H1 (cell line): ENCODE results near the gene UPF1. TPM values are rescaled to one million over a fixed set of nuclear protein-coding genes. Genes with fewer than 3 reads are reported as not detected.
A peak's percentile ranks its signal among the peaks of the same experiment; 100 is the strongest.

Source experiments
- CTCF ChIA-PET: fragments of 300-600 bp; sonication (Branson Sonifier 250); formaldehyde crosslinking; loops from one replicate; lab custom pipeline; 2021; ENCODE audit not compliant: partially characterized antibody; lab: Charles Lee
- POLR2A ChIA-PET: fragments of 300-600 bp; sonication (Branson Sonifier 250); formaldehyde crosslinking; loops from one replicate; lab custom pipeline; 2021; ENCODE audit warnings: inconsistent platforms; ENCODE audit not compliant: partially characterized antibody; lab: Charles Lee
- DNase-seq, 2 experiments: peaks; one replicate each; pipeline versions ENCODE4 v3.0.0 to v3.0.0-alpha.2; 2010 to 2022; ENCODE audit warnings: low spot score in 2 of 2, low read depth in 1 of 2, mixed read lengths in 1 of 2
- FAIRE-seq: peaks from 2 replicates; lab custom pipeline; 2011; peaks lifted over from hg19 to GRCh38; lab: Jason Lieb, UNC
- H2AFZ ChIP-seq: 2 replicates; pipeline ENCODE4 v1.8.1; 2012; ENCODE audit warnings: low read length, inconsistent platforms
- H2AK5ac ChIP-seq: 2 replicates; pipeline ENCODE4 v1.6.1; 2013; ENCODE audit warnings: low read depth, low read length
- H2BK120ac ChIP-seq: replicated peaks from 2 replicates; pipeline ENCODE3; 2013; ENCODE audit warnings: low read depth, low read length, inconsistent platforms
- H2BK12ac ChIP-seq: 2 replicates; pipeline ENCODE4 v1.6.1; 2013; ENCODE audit warnings: low read depth, low read length
- H2BK15ac ChIP-seq: 2 replicates; pipeline ENCODE4 v1.6.1; 2013; ENCODE audit warnings: low read length
- H2BK20ac ChIP-seq: 2 replicates; pipeline ENCODE4 v1.6.1; 2013; ENCODE audit warnings: low read length
- H2BK5ac ChIP-seq: 2 replicates; pipeline ENCODE4 v1.6.1; 2013; ENCODE audit warnings: low read depth, low read length
- H3K14ac ChIP-seq: 2 replicates; pipeline ENCODE4 v1.6.1; 2013; ENCODE audit warnings: inconsistent platforms; ENCODE audit not compliant: insufficient read length
- H3K18ac ChIP-seq: 2 replicates; pipeline ENCODE4 v1.6.1; 2013; ENCODE audit warnings: low read length; ENCODE audit errors: extremely low read depth
- H3K23ac ChIP-seq: 2 replicates; pipeline ENCODE4 v1.6.1; 2013; ENCODE audit warnings: inconsistent platforms; ENCODE audit not compliant: insufficient read length
- H3K23me2 ChIP-seq: 2 replicates; pipeline ENCODE4 v1.6.1; 2013; ENCODE audit warnings: low read depth, low read length
- H3K27ac ChIP-seq: 2 replicates; pipeline ENCODE4 v1.6.1; 2011; ENCODE audit warnings: low read depth, low read length, inconsistent platforms
- H3K27me3 ChIP-seq, 4 experiments: replicated peaks in 1 of 4; 1 replicate in 1 of 4; 2 replicates in 3 of 4; pipeline versions ENCODE4 v1.6.1 to v1.8.1; 2011 to 2013; ENCODE audit warnings: low read length in 3 of 4, mild to moderate bottlenecking in 3 of 4, inconsistent platforms in 2 of 4, mixed read lengths in 2 of 4, moderate library complexity in 1 of 4; ENCODE audit not compliant: control insufficient read depth in 3 of 4, insufficient read depth in 3 of 4; ENCODE audit errors: extremely low read depth in 1 of 4
- H3K36me3 ChIP-seq, 4 experiments: 2 replicates each; pipeline versions ENCODE4 v1.6.1 to v1.8.1; 2011 to 2013; ENCODE audit warnings: mild to moderate bottlenecking in 4 of 4, low read length in 3 of 4, moderate library complexity in 2 of 4, control low read depth in 1 of 4, inconsistent platforms in 1 of 4; ENCODE audit not compliant: insufficient read depth in 4 of 4, control insufficient read depth in 2 of 4
- H3K4ac ChIP-seq: replicated peaks from 2 replicates; pipeline ENCODE3; 2013; ENCODE audit warnings: low read length, low read depth, mixed read lengths, inconsistent platforms; ENCODE audit not compliant: insufficient read length
- H3K4me1 ChIP-seq, 4 experiments: replicated peaks in 1 of 4; 1 replicate in 1 of 4; 2 replicates in 3 of 4; pipeline versions ENCODE4 v1.6.1 to v1.8.1; 2011 to 2013; ENCODE audit warnings: low read length in 3 of 4, inconsistent platforms in 2 of 4, mixed read lengths in 1 of 4; ENCODE audit not compliant: insufficient read depth in 4 of 4, control insufficient read depth in 3 of 4
- H3K4me2 ChIP-seq, 2 experiments: 2 replicates each; pipeline versions ENCODE4 v1.6.1 to v1.8.1; 2011 to 2013; ENCODE audit warnings: low read depth in 2 of 2, low read length in 2 of 2, control low read depth in 1 of 2, inconsistent platforms in 1 of 2, mild to moderate bottlenecking in 1 of 2; ENCODE audit not compliant: insufficient read depth in 1 of 2
- H3K4me3 ChIP-seq, 4 experiments: fragments of 200-600, 300-600 bp in 1 of 4; sonication (generic), shearing (Covaris generic), sonication (Bioruptor Twin) in 1 of 4; 2 replicates each; pipeline versions ENCODE4 v1.5.1 to v1.8.1; 2011 to 2016; ENCODE audit warnings: low read length in 4 of 4, low read depth in 3 of 4, control low read depth in 2 of 4, inconsistent platforms in 2 of 4, mild to moderate bottlenecking in 2 of 4, mixed read lengths in 1 of 4, moderate library complexity in 1 of 4; ENCODE audit not compliant: insufficient read depth in 2 of 4; ENCODE audit errors: extremely low read depth in 1 of 4
- H3K56ac ChIP-seq: replicated peaks from 2 replicates; pipeline ENCODE3; 2013; ENCODE audit warnings: low read depth, mild to moderate bottlenecking, mixed read lengths, low read length, inconsistent platforms; ENCODE audit not compliant: insufficient read length
- H3K79me1 ChIP-seq: 2 replicates; pipeline ENCODE4 v1.6.1; 2013; ENCODE audit warnings: low read depth, low read length, control low read depth
- H3K79me2 ChIP-seq, 2 experiments: 2 replicates each; pipeline versions ENCODE4 v1.6.1 to v1.8.1; 2012 to 2013; ENCODE audit warnings: low read length in 2 of 2, mild to moderate bottlenecking in 2 of 2, inconsistent platforms in 1 of 2; ENCODE audit not compliant: insufficient read depth in 2 of 2, control insufficient read depth in 1 of 2
- H3K9ac ChIP-seq, 4 experiments: replicated peaks in 1 of 4; 1 replicate in 1 of 4; 2 replicates in 3 of 4; pipeline versions ENCODE4 v1.6.1 to v1.8.1; 2011 to 2013; ENCODE audit warnings: low read depth in 3 of 4, low read length in 3 of 4, control low read depth in 2 of 4, mild to moderate bottlenecking in 2 of 4, moderate library complexity in 2 of 4, inconsistent platforms in 1 of 4; ENCODE audit errors: extremely low read depth in 1 of 4
- H3K9me3 ChIP-seq, 2 experiments: 2 replicates each; pipeline versions ENCODE4 v1.6.1 to v1.8.1; 2012 to 2013; ENCODE audit warnings: mild to moderate bottlenecking in 2 of 2, moderate library complexity in 2 of 2, control low read depth in 1 of 2, inconsistent platforms in 1 of 2, low read depth in 1 of 2, low read length in 1 of 2, mixed read lengths in 1 of 2; ENCODE audit not compliant: insufficient read depth in 2 of 2
- H4K20me1 ChIP-seq, 2 experiments: replicated peaks in 1 of 2; 2 replicates each; pipeline versions ENCODE3 to v1.8.1; 2011 to 2013; ENCODE audit warnings: inconsistent platforms in 2 of 2, low read length in 2 of 2, mild to moderate bottlenecking in 1 of 2; ENCODE audit not compliant: insufficient read depth in 2 of 2, control insufficient read depth in 1 of 2
- H4K5ac ChIP-seq: 2 replicates; pipeline ENCODE4 v1.6.1; 2013; ENCODE audit warnings: low read length, low read depth, mixed read lengths, inconsistent platforms; ENCODE audit not compliant: insufficient read length
- H4K8ac ChIP-seq: 2 replicates; pipeline ENCODE4 v1.8.0; 2013; ENCODE audit warnings: mild to moderate bottlenecking, moderate library complexity, low read length, inconsistent platforms; ENCODE audit not compliant: insufficient read depth; ENCODE audit errors: extremely low read depth
- H4K91ac ChIP-seq: replicated peaks from 2 replicates; pipeline ENCODE3; 2013; ENCODE audit warnings: low read length, mixed read lengths, inconsistent platforms; ENCODE audit not compliant: insufficient read length
- CBX5 ChIP-seq: fragments of 300-800, 300-1000 bp; sonication (generic); IDR thresholded peaks from 2 replicates; pipeline ENCODE4 v1.7.1; 2016; ENCODE audit warnings: antibody characterized with exemption, low read length, low read depth
- E2F6 ChIP-seq: IDR thresholded peaks from 2 replicates; pipeline ENCODE4 v1.6.1; 2012; ENCODE audit warnings: inconsistent platforms
- HDAC6 ChIP-seq: IDR thresholded peaks from one replicate; pipeline ENCODE4 v1.7.1; 2012; ENCODE audit warnings: low read depth, mild to moderate bottlenecking, inconsistent platforms, low read length, moderate library complexity
- SAP30 ChIP-seq: fragments of 300-600 bp; sonication (generic); IDR thresholded peaks from 2 replicates; pipeline ENCODE4 v1.7.1; 2012; ENCODE audit warnings: low read length, moderate library complexity, mild to moderate bottlenecking, inconsistent platforms; ENCODE audit not compliant: insufficient read depth, insufficient replicate concordance
- SIX5 ChIP-seq: IDR thresholded peaks from 2 replicates; pipeline ENCODE4 v1.6.1; 2011; ENCODE audit warnings: mild to moderate bottlenecking, low read depth, low read length
- SUZ12 ChIP-seq: fragments of 200-600 bp; sonication (generic); IDR thresholded peaks from 2 replicates; pipeline ENCODE4 v1.6.1; 2012; ENCODE audit warnings: mild to moderate bottlenecking, inconsistent platforms, low read length, moderate library complexity, mixed read lengths
- ZNF274 ChIP-seq: IDR thresholded peaks from 2 replicates; pipeline ENCODE4 v1.7.0; 2012; ENCODE audit warnings: low read length, borderline replicate concordance; ENCODE audit errors: extremely low read depth
- WGBS, 2 experiments: shearing (Covaris generic) in 1 of 2; methylation state at CpG; one replicate each; pipeline versions ENCODE4 v1.1.6 to v1.1.7; 2013 to 2015; ENCODE audit warnings: low lambda C conversion rate in 2 of 2, mixed read lengths in 2 of 2, inconsistent platforms in 1 of 2, low coverage in 1 of 2, missing lambda C conversion rate in 1 of 2; ENCODE audit not compliant: insufficient replicate concordance in 2 of 2, insufficient coverage in 1 of 2, insufficient read length in 1 of 2; ENCODE audit errors: extremely low coverage in 1 of 2, missing lambda C conversion rate in 1 of 2; 5-methylcytosine and 5-hydroxymethylcytosine counted together
- polyA plus RNA-seq, 7 experiments: library from polyadenylated mRNA; depleted of rRNA in 3 of 7; stranded (reverse) in 5 of 7; unstranded in 2 of 7; fragments of >200 nt in 5 of 7; fragments of 200-250 nt in 2 of 7; gene quantifications; 1 replicate in 5 of 7; 2 replicates in 1 of 7; 4 replicates in 1 of 7; pipeline versions ENCODE4 v1.2.1 to v1.2.3, GENCODE V29; 2011 to 2013; ENCODE audit warnings: missing spikeins in 2 of 7, mixed read lengths in 2 of 7
- total RNA-seq: library from RNA; stranded (reverse); fragmentation: NEBNext Ultra II Directional; extraction: Animal tissue kit (Norgen Biotek cat#: 25700); gene quantifications from 2 replicates; pipeline ENCODE4 v1.2.1, GENCODE V29; 2021

Gene UPF1
- total and polyA plus RNA-seq, 2 of the 8 experiments (the other 6 are each of a cell fraction or from before 2014, with no cell fraction given): 46.4 to 62.0 TPM

- CTCF ChIA-PET: interaction anchor here (0.6 to 0.7 kb wide), 2 partner anchors 213 to 744 kb away, joined by 3 read pairs; no protein-coding TSS in a partner anchor
- POLR2A ChIA-PET: interaction anchor here (0.7 kb wide), 1 partner anchor 8 kb away, joined by 4 read pairs; no protein-coding TSS in a partner anchor
- no peaks in the 10 kb centered on the region for H3K36me3 ChIP-seq
Observed at GRCh38 chr19:18804139-18804601, 27.6 kb upstream of the UPF1 start.

More at GRCh38 chr19:18804139-18804601, 27.6 kb upstream of the UPF1 start:
- Histone ChIP-seq H3K79me2 (no peaks in the 10 kb centered on the region), H3K9ac (no peak overlapping the region), H3K23me2 (peaks cover 11% of the 10 kb centered on the region; the same call in 1 of the 2 replicates), H2BK120ac (no peak overlapping the region), H2BK5ac (no peak overlapping the region), H3K4me3 (no peak overlapping the region), H3K79me1 (no peaks in the 10 kb centered on the region), H3K14ac (no peak overlapping the region), H3K18ac (no peak overlapping the region), H2BK20ac (no peak overlapping the region), H3K4me2 (no peak overlapping the region), H3K9me3 (no peaks in the 10 kb centered on the region), H3K23ac (no peak overlapping the region), H4K8ac (peak overlapping the region; percentile 16; the same call in 1 of the 2 replicates), H2BK12ac (no peak overlapping the region), H4K5ac (no peak overlapping the region), H3K56ac (no peak overlapping the region), H2AFZ (no peak overlapping the region), H3K4ac (no peak overlapping the region), H4K91ac (no peak overlapping the region), H3K27ac (no peak overlapping the region), H2BK15ac (no peak overlapping the region), H3K4me1 (peaks cover 0 to 2% (median 0%) of the 10 kb centered on the region in 4 experiments; a peak in 2 of 7 replicates), H4K20me1 (peaks cover 0 to 9% of the 10 kb centered on the region in 2 experiments), H3K27me3 (peaks cover 0 to 19% (median 11%) of the 10 kb centered on the region in 4 experiments; a peak in 5 of 7 replicates), H2AK5ac (no peak overlapping the region)
- FAIRE-seq (no peak), DNase-seq (no peak)
- no peak for TF ChIP-seq ZNF274
- TF ChIP-seq SUZ12: no peak
- no peak for TF ChIP-seq SAP30
- TF ChIP-seq HDAC6: no peak
- no peak for TF ChIP-seq SIX5
- no peak for TF ChIP-seq E2F6
- TF ChIP-seq CBX5: no peak
- WGBS, 2 experiments: 91% methylated on average over 15 of the region's 15 CpGs; no CpG with 5 or more reads in 1 of the 2 experiments
